Transverse colon (tissue), 4 donors: Measurements from ENCODE around the gene SPPL3. TPM values are rescaled to one million over a fixed set of nuclear protein-coding genes. Genes with fewer than 3 reads are reported as not detected.

ENCODE experiments used
- DNase-seq: peaks from one replicate; pipeline ENCODE4 v3.0.0-alpha.2; 2019
- H3K27ac ChIP-seq, 4 donors: fragments of 200-600 bp; sonication (generic); 2 replicates each; pipeline ENCODE4 v1.5.1; 2016 to 2018; ENCODE audit warnings: inconsistent platforms in 4 of 4
- H3K27me3 ChIP-seq: fragments of 200-600 bp; sonication (generic); 2 replicates; pipeline ENCODE4 v1.5.1; 2017; ENCODE audit warnings: inconsistent platforms
- H3K36me3 ChIP-seq, 4 donors: fragments of 200-600 bp; sonication (generic); 2 replicates each; pipeline ENCODE4 v1.5.1; 2017 to 2019; ENCODE audit warnings: inconsistent platforms in 4 of 4
- H3K4me1 ChIP-seq, 4 donors: fragments of 200-600 bp; sonication (generic); 2 replicates each; pipeline ENCODE4 v1.5.1; 2017 to 2020; ENCODE audit warnings: inconsistent platforms in 4 of 4
- H3K4me3 ChIP-seq, 4 donors: fragments of 200-600 bp; sonication (generic); 1 replicate in 1 of 4; 2 replicates in 3 of 4; pipeline versions ENCODE4 v1.5.1 to v1.6.1; 2017 to 2019; ENCODE audit warnings: inconsistent platforms in 4 of 4
- H3K9me3 ChIP-seq, 2 donors: fragments of 200-600 bp; sonication (generic); 2 replicates each; pipeline ENCODE4 v1.5.1; 2017 to 2019; ENCODE audit warnings: inconsistent platforms in 2 of 2
- EP300 ChIP-seq: sonication (generic); formaldehyde crosslinking; IDR thresholded peaks from one replicate; pipeline ENCODE4 v1.6.1; 2017; ENCODE audit warnings: antibody characterized with exemption, low read depth
- POLR2A ChIP-seq: fragments of 450-650 bp; IDR thresholded peaks from one replicate; pipeline ENCODE4 v1.6.1; 2016; ENCODE audit warnings: antibody characterized with exemption, mild to moderate bottlenecking, moderate library complexity
- POLR2AphosphoS5 ChIP-seq, 3 donors: sonication (generic); formaldehyde crosslinking; IDR thresholded peaks; one replicate each; pipeline ENCODE4 v1.6.1; 2016; ENCODE audit warnings: antibody characterized with exemption in 3 of 3
- WGBS, 2 donors: methylation state at CpG; one replicate each; pipeline ENCODE4 v1.1.5; 2018; ENCODE audit warnings: low coverage in 1 of 2; 5-methylcytosine and 5-hydroxymethylcytosine counted together
- in situ Hi-C, 4 donors: fragments of 200-750 bp; cut with MboI; loops; one replicate each; pipeline versions ENCODE4 v1.15.0 to v1.15.1; 2017; ENCODE audit warnings: low sequenced_read_pairs in 3 of 4, low pct_ligation_motif_present in 1 of 4, low pct_unique_long_range_greater_than_20kb in 1 of 4
- intact Hi-C: fragments of 100-400 bp; cut with DNase I; formaldehyde crosslinking; loops from one replicate; pipeline ENCODE4 v1.15.1; 2023; ENCODE audit warnings: low total_unique reads
- total RNA-seq, 4 donors: library from RNA; depleted of rRNA; stranded (reverse); fragments of >200 nt; gene quantifications; one replicate each; pipeline ENCODE4 v1.1.0, GENCODE V29; 2016
- TF ChIP-seq, protein P1 (sequence below), 5 experiments: fragments of 200-600 bp in 3 of 5; fragments of 450-650 bp in 2 of 5; sonication (generic) in 3 of 5; IDR thresholded peaks; 1 replicate in 2 of 5; 2 replicates in 3 of 5; pipeline ENCODE4 v1.5.1; 2016 to 2017; ENCODE audit warnings: antibody characterized with exemption in 5 of 5, inconsistent platforms in 3 of 5, mild to moderate bottlenecking in 2 of 5, moderate library complexity in 1 of 5

The SPPL3 gene
- total RNA-seq, 4 donors from 2014 or later: 34.7 to 45.4 (median 41.6) TPM

DNA sequence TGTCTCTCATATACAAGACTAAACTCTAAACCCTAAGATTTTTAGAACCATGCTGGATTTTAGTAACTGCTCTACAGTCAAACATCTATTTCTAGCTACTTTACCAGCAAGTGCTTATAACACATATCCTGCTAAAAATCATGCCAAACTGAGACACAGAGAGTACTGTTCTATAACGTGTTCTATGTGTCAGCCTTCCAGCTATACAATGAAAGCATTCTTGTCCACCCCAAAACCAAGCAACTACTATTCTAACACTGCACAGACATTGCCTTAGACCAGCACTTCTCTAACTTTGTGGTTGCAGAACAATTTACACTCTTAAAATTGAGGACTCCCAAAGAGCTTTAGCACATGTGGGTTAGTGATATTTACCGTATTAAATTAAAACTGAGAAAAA lies 85.7 kb downstream of the SPPL3 start:
- in situ Hi-C loops (no loop called here), intact Hi-C loops (no loop called here)
- Histone ChIP-seq H3K9me3 (no peaks in the 10 kb centered on the region), H3K4me1 (peaks cover 6 to 31% (median 19%) of the 10 kb centered on the region in 4 donors), H3K27me3 (no peaks in the 10 kb centered on the region), H3K4me3 (no peak overlapping the region), H3K36me3 (no peaks in the 10 kb centered on the region), H3K27ac (no peak overlapping the region)
- no peak for TF ChIP-seq POLR2A
- TF ChIP-seq, protein P1, sequence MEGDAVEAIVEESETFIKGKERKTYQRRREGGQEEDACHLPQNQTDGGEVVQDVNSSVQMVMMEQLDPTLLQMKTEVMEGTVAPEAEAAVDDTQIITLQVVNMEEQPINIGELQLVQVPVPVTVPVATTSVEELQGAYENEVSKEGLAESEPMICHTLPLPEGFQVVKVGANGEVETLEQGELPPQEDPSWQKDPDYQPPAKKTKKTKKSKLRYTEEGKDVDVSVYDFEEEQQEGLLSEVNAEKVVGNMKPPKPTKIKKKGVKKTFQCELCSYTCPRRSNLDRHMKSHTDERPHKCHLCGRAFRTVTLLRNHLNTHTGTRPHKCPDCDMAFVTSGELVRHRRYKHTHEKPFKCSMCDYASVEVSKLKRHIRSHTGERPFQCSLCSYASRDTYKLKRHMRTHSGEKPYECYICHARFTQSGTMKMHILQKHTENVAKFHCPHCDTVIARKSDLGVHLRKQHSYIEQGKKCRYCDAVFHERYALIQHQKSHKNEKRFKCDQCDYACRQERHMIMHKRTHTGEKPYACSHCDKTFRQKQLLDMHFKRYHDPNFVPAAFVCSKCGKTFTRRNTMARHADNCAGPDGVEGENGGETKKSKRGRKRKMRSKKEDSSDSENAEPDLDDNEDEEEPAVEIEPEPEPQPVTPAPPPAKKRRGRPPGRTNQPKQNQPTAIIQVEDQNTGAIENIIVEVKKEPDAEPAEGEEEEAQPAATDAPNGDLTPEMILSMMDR (IDR thresholded peaks at IDR 0.05): no peak
- no peak for DNase-seq
- 70 to 78% methylated on average over 1 to 2 of the region's 2 CpGs for WGBS, 2 donors

DNA sequence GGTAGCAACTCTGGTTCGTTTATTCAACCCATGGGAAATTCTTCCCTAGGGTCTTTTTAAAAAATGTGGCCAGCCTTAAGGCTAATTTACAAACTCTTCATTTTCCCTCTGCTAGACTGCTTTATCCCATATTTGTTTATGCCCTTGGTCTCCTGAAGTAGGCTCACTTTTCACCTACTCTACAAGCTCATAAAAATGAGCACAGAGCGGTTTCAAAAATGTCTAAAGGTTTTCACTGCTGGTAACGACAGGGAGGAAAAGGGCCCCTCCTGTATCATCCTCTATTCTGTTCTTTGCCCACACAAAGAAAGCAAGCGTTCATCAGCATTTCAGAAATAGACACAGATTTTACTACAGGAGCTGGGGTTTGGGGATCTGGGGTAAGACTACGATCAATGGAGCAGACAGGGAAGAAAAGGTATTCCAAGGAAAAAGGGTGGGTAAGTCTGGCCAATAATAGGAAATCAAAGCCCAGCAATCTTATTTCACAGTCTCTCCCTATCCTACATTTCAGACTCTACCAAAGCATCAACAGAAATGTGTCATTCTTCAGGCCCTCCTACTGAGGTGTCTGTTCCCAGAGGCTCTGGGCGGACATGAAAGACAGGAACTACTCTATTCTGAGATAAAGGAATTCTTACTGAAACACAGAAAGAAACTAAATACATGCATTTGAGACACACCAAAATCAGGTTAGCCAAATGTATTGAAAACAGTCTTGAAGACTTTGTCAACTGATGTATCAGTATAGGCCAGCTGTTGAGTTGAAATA lies 86.4 kb downstream of the SPPL3 start:
- Histone ChIP-seq H3K4me1 (peaks cover 6 to 31% (median 19%) of the 10 kb centered on the region in 4 donors), H3K27ac (no peak overlapping the region), H3K9me3 (no peaks in the 10 kb centered on the region), H3K27me3 (no peaks in the 10 kb centered on the region), H3K4me3 (no peak overlapping the region), H3K36me3 (no peaks in the 10 kb centered on the region)
- no peak for DNase-seq
- intact Hi-C loops: no loop called here
- WGBS, 2 donors: 60 to 70% methylated on average over 6 of the region's 6 CpGs
- in situ Hi-C loops: no loop called here
- no peak for TF ChIP-seq POLR2A
- TF ChIP-seq, protein P1 (IDR thresholded peaks at IDR 0.05): no peak
- no peak for TF ChIP-seq EP300
- no peak for TF ChIP-seq POLR2AphosphoS5 (IDR thresholded peaks at IDR 0.05)

DNA sequence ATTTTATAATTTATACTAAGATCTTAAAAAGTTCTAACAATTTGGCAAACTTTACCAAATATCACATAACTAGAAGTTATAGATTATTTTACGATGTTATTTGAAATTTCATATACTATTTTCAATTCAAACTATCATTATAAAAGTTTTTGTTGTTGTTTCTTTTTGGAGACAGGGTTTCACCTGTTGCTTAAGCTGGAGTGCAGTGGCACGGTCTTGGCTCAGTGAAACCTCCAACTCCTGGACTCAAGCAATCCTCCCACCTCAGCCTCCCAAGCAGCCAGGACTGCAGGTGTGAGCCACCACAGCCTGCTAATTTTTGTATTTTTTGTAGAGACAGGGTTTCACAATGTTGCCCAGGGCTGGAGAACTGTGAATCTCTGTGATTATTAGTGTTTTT lies 87.8 kb downstream of the SPPL3 start:
- no peak for DNase-seq
- intact Hi-C loops: no loop called here
- H3K36me3 ChIP-seq: no peaks in the 10 kb centered on the region
- 50 to 74% methylated on average over 2 of the region's 2 CpGs for WGBS, 2 donors
- no peak overlapping the region for H3K27ac ChIP-seq
- TF ChIP-seq EP300 (no peak), POLR2AphosphoS5 (IDR thresholded peaks at IDR 0.05) (no peak), POLR2A (no peak)
- TF ChIP-seq, protein P1 (IDR thresholded peaks at IDR 0.05): no peak
- in situ Hi-C loops: no loop called here
- H3K4me3 ChIP-seq: no peak overlapping the region
- peaks cover 4 to 34% (median 18%) of the 10 kb centered on the region in 4 donors for H3K4me1 ChIP-seq
- H3K9me3 ChIP-seq: no peaks in the 10 kb centered on the region
- H3K27me3 ChIP-seq: no peaks in the 10 kb centered on the region

DNA sequence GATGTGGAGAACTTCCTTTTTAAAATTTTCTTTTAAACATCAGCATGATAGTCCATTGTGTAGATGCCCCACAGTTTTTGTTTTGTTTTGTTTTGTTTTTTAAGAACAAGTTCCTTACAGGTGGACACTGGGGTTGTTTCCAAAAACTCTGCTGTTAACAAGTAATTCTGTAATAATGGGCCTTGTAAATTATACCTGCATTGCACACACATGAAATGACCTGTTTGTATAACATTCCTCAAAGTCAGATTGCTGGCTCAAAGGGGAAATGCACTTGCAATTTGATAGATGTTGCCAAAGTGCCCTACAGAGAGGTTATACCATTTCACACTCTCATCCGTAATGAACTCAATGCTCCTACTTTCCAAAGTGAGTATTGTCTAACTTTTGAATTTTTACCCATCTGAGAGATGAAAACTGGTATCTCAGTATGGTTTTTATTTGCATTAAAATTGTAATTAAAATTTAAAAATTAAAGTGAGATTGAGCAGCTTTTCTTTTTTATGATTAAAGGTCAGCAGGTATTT lies 89.2 kb downstream of the SPPL3 start:
- no peaks in the 10 kb centered on the region for H3K9me3 ChIP-seq
- H3K27ac ChIP-seq: no peak overlapping the region
- 57 to 67% methylated on average over 1 of the region's 1 CpG for WGBS, 2 donors
- H3K27me3 ChIP-seq: no peaks in the 10 kb centered on the region
- in situ Hi-C loops: no loop called here
- no peak for TF ChIP-seq EP300
- no peak for TF ChIP-seq POLR2AphosphoS5 (IDR thresholded peaks at IDR 0.05)
- no peak for TF ChIP-seq POLR2A
- TF ChIP-seq, protein P1 (IDR thresholded peaks at IDR 0.05): no peak
- H3K36me3 ChIP-seq: peaks cover 0 to 5% (median 0%) of the 10 kb centered on the region in 4 donors
- DNase-seq: no peak
- intact Hi-C loops: no loop called here
- H3K4me3 ChIP-seq: no peak overlapping the region
- H3K4me1 ChIP-seq: peaks cover 0 to 33% (median 16%) of the 10 kb centered on the region in 4 donors
